ENCODE data around the gene OR1L4.

OR1L4 gene

DNA sequence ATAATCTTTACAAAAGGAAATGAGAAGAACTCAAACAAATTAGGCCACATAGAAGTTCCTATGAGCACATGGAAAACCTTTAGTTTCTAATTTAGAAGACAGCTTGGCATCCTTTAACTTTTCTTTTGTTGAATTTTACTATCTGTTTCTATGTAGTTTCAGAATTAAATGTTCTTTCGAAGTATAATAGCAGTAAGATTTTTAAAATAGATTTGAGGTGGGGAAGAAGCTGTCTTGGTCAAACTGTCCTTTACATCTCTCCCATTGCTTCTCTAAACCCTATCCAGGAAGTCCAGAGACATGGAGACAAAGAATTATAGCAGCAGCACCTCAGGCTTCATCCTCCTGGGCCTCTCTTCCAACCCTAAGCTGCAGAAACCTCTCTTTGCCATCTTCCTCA lies at the start of gene OR1L4:
Gene OR1L4 (plus strand): TSS at position 301 of the 400 bp plus-strand sequence. CDS start 0 bp downstream, at position 301.
- no peak for DNase-seq

DNA sequence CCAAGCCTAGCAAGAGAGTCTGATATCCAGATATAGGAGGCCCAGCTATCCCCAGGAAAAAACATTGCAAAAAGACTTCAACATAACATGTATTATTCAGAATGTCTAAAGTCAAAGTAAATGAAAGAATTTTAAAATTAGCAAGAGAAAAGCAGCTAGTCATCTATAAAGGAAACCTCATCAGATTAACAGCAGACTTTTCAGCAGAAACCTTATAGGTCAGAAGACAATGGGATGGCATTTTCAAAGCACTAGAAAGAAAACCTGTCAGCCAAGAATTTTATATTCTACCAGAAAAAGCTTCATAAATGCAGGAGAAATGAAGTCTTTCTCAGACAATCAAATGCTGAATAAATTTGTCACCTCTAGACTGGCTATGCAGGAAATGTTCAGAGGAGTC lies 38.9 kb upstream of the OR1L4 start:
- DNase-seq = no peak

DNA sequence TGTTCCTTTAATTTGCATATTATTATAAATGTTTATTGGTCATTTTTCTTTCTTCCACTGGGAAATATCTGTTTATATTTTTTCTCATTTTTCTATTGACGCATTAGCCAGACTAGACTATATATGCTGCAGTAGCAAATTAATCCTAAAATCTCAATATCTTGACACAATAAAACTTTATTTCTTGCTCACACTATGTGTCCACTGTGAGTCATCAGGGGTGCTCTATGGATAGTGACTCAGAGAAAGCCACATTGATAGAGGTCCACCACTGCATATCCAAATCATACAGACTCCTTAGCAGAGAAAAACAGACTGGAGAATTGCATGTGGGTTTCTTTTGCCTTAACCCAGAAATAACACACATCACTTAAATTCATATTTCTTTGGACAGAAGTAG lies 28.1 kb upstream of the OR1L4 start:
- DNase-seq = no peak

GRCh38 chr9:122718038-122718437 lies 5.8 kb upstream of the OR1L4 start:
- DNase-seq = no peak

- no peak for DNase-seq
Measured at GRCh38 chr9:122719218-122719617, 4.6 kb upstream of the OR1L4 start.

- DNase-seq = no peak
Measured at GRCh38 chr9:122742003-122742402, 18.2 kb downstream of the OR1L4 start, which contains the start of gene OR1L6. Gene OR1L6, plus strand, starts transcription at chr9:122742303. Its CDS starts 7,545 bp downstream, at chr9:122749848.

DNA sequence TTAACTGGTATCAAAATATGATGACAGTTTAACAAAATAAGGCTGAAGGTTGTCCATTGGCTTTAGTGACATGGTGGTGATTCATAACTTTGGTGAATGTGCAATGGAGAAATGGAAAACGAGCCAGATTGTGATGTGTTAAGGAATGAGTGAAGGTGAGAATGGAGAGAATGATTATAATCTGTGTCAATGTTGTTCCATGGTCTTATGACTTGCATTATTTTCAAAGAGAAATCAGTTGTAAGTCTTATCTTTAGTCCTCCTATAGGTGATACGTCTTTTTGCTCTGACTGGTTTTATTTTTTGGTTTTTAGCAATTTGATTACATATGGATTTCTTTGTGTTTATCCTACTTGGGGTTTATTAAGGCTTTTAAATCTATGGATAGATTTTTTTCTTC lies 31.0 kb downstream of the OR1L4 start:
- no peak for DNase-seq

DNA sequence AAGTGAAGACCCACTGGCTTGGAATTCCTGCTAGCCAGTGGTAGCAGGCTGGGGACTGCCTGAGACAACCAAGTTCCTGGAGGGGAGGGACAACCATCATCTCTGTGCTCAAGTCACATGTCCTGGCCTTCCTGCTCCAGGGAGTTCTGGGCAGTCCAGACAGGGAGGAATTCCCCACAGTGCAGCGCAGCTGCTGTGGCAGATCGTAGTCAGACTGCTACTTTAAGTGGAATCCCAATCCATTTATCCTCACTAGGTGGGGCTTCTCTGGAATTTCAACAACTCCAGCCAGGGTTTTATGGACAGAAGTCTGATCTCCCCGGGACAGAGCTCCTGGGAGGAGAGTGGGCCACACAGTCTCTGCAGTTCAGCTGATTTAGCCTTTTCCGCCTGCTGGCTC lies 44.0 kb downstream of the OR1L4 start:
- DNase-seq = no peak

Measured in DMS79 treated with DMSO at 0.1 percent for 48 hours (cell line).